Amniotic stem cell (primary cell): ENCODE data around the gene ATP2B3.

Experiments
- DNase-seq: peaks from one replicate; lab custom pipeline; 2025; lab: John Stamatoyannopoulos, UW

ATP2B3 gene

GRCh38 chrX:153568451-153569011 is 51.1 kb downstream of the ATP2B3 start:
- DNase-seq: no peak

- no peak for DNase-seq
Observed at GRCh38 chrX:153569475-153569874, 52.0 kb downstream of the ATP2B3 start.

- DNase-seq: no peak
Observed at GRCh38 chrX:153571534-153571908, 54.1 kb downstream of the ATP2B3 start.

GRCh38 chrX:153572601-153573000 is 55.2 kb downstream of the ATP2B3 start:
- no peak for DNase-seq

- DNase-seq: no peak
Observed at GRCh38 chrX:153573984-153574383, 56.5 kb downstream of the ATP2B3 start.

- DNase-seq: no peak
Observed at GRCh38 chrX:153576239-153576870, 58.9 kb downstream of the ATP2B3 start.

- DNase-seq: no peak
Observed at GRCh38 chrX:153576961-153577360, 59.5 kb downstream of the ATP2B3 start.

GRCh38 chrX:153578200-153578835 is 60.9 kb downstream of the ATP2B3 start:
- no peak for DNase-seq

GRCh38 chrX:153578889-153579288 is 61.4 kb downstream of the ATP2B3 start:
- DNase-seq: no peak

- DNase-seq: no peak
Observed at GRCh38 chrX:153580700-153581386, 63.4 kb downstream of the ATP2B3 start.

GRCh38 chrX:153582896-153583295 is 65.5 kb downstream of the ATP2B3 start:
- DNase-seq: no peak

GRCh38 chrX:153583433-153583832 is 66.0 kb downstream of the ATP2B3 start:
- no peak for DNase-seq

GRCh38 chrX:153585827-153586226 is 68.4 kb downstream of the ATP2B3 start:
- DNase-seq: no peak

- no peak for DNase-seq
Observed at GRCh38 chrX:153587342-153587741, 69.9 kb downstream of the ATP2B3 start.

- DNase-seq: no peak
Observed at GRCh38 chrX:153588021-153588781, 70.8 kb downstream of the ATP2B3 start.

- DNase-seq: no peak
Observed at GRCh38 chrX:153588782-153589446, 71.5 kb downstream of the ATP2B3 start.

- no peak for DNase-seq
Observed at GRCh38 chrX:153590961-153591956, 73.8 kb downstream of the ATP2B3 start.

- DNase-seq: no peak
Observed at GRCh38 chrX:153592091-153592833, 74.8 kb downstream of the ATP2B3 start.

- no peak for DNase-seq
Observed at GRCh38 chrX:153592966-153593688, 75.7 kb downstream of the ATP2B3 start.
